HCT116 (cell line): ENCODE data around the gene MGME1. TPM values are rescaled to one million over a fixed set of nuclear protein-coding genes. Genes with fewer than 3 reads are reported as not detected.

Experiments
- ATAC-seq: fragments of 200-7000 bp; cut with Tn5 transposase; 2 replicates; pipeline ENCODE4 v1.9.1; 2020; ENCODE audit warnings: mild to moderate bottlenecking, moderate library complexity
- BruUV-seq: library from RNA; stranded (reverse); fragments of 400-500 nt; replicated peaks from 2 replicates; lab custom pipeline; 2021; lab: Mats Ljungman, UMichigan
- CTCF ChIA-PET: fragments of 300-600 bp; sonication (Branson Sonifier 250); formaldehyde crosslinking; loops from one replicate; lab custom pipeline; 2021; ENCODE audit warnings: antibody characterized with exemption; lab: Charles Lee
- POLR2A ChIA-PET: fragments of 300-600, 350-600 bp; sonication (Branson Sonifier 250); formaldehyde crosslinking; loops from one replicate; lab custom pipeline; 2021; ENCODE audit warnings: antibody characterized with exemption; lab: Charles Lee
- RAD21 ChIA-PET, 2 experiments: fragments of 300-600 bp; sonication (Branson Sonifier 250); formaldehyde crosslinking; loops; one replicate each; lab custom pipeline; 2023; ENCODE audit warnings: low total read pairs in 2 of 2; ENCODE audit not compliant: uncharacterized antibody in 2 of 2, unreplicated experiment in 2 of 2, low non-redundant PET in 1 of 2; lab: Charles Lee
- DNase-seq: peaks from one replicate; pipeline ENCODE4 v3.0.0-alpha.2; 2010; ENCODE audit warnings: low read depth, low spot score
- H2AFZ ChIP-seq: fragments of 200-600 bp; shearing (Covaris generic), sonication (generic); 2 replicates; pipeline ENCODE4 v1.6.1; 2017; ENCODE audit warnings: low read depth, mixed run types, mixed read lengths, antibody characterized with exemption, low read length; ENCODE audit not compliant: poor library complexity, severe bottlenecking
- H3K27ac ChIP-seq: 2 replicates; pipeline ENCODE4 v1.5.1; 2012; ENCODE audit warnings: low read depth, low read length
- H3K27me3 ChIP-seq: fragments of 200-600 bp; sonication (generic); 2 replicates; pipeline ENCODE4 v1.6.1; 2016; ENCODE audit warnings: mixed run types, low read length, mixed read lengths; ENCODE audit not compliant: insufficient read depth
- H3K36me3 ChIP-seq, 2 experiments: fragments of 200-500 bp in 1 of 2; fragments of 200-600 bp in 1 of 2; sonication (Bioruptor generic) in 1 of 2; sonication (generic) in 1 of 2; 2 replicates each; pipeline versions ENCODE4 v1.5.1 to v1.6.1; 2014 to 2016; ENCODE audit warnings: low read length in 2 of 2, inconsistent platforms in 1 of 2, mixed read lengths in 1 of 2, mixed run types in 1 of 2; ENCODE audit not compliant: insufficient read depth in 2 of 2, control insufficient read depth in 1 of 2
- H3K4me1 ChIP-seq, 2 experiments: fragments of 200-600 bp in 1 of 2; sonication (generic) in 1 of 2; 2 replicates each; pipeline versions ENCODE4 v1.5.1 to v1.6.1; 2012 to 2017; ENCODE audit warnings: low read length in 2 of 2, inconsistent platforms in 1 of 2, mild to moderate bottlenecking in 1 of 2, mixed read lengths in 1 of 2, mixed run types in 1 of 2, moderate library complexity in 1 of 2; ENCODE audit not compliant: insufficient read depth in 2 of 2, control insufficient read depth in 1 of 2
- H3K4me2 ChIP-seq: fragments of 200-600 bp; sonication (generic); 2 replicates; pipeline ENCODE4 v1.6.1; 2017; ENCODE audit warnings: mixed run types, low read length, mixed read lengths
- H3K4me3 ChIP-seq, 2 experiments: fragments of 200-600 bp in 1 of 2; sonication (generic) in 1 of 2; replicated peaks in 1 of 2; 2 replicates each; pipeline ENCODE4 v1.5.1; 2011 to 2016; ENCODE audit warnings: low read length in 2 of 2, control low read depth in 1 of 2, low read depth in 1 of 2, mild to moderate bottlenecking in 1 of 2, mixed read lengths in 1 of 2, mixed run types in 1 of 2
- H3K79me2 ChIP-seq: fragments of 200-600 bp; sonication (generic); 2 replicates; pipeline ENCODE4 v1.6.1; 2017; ENCODE audit warnings: mild to moderate bottlenecking, mixed run types, low read length, moderate library complexity, mixed read lengths; ENCODE audit not compliant: insufficient read depth
- H3K9ac ChIP-seq: fragments of 200-600 bp; sonication (generic); 2 replicates; pipeline ENCODE4 v1.6.1; 2016; ENCODE audit warnings: low read length, mixed read lengths
- H3K9me2 ChIP-seq: fragments of 200-600 bp; sonication (generic), shearing (Covaris generic); 2 replicates; pipeline ENCODE4 v1.6.1; 2017; ENCODE audit warnings: mixed run types, mild to moderate bottlenecking, moderate library complexity; ENCODE audit not compliant: insufficient read depth
- H3K9me3 ChIP-seq, 2 experiments: fragments of 200-500 bp in 1 of 2; fragments of 200-600 bp in 1 of 2; sonication (Bioruptor generic) in 1 of 2; sonication (generic) in 1 of 2; 2 replicates each; pipeline ENCODE4 v1.6.1; 2014 to 2017; ENCODE audit warnings: low read length in 2 of 2, mixed read lengths in 2 of 2, inconsistent platforms in 1 of 2, low read depth in 1 of 2, mild to moderate bottlenecking in 1 of 2, mixed run types in 1 of 2, moderate library complexity in 1 of 2; ENCODE audit not compliant: control insufficient read depth in 1 of 2, insufficient read depth in 1 of 2
- H4K20me1 ChIP-seq: fragments of 200-600 bp; sonication (generic), shearing (Covaris generic); 2 replicates; pipeline ENCODE4 v1.6.1; 2017; ENCODE audit warnings: mixed run types, mild to moderate bottlenecking, moderate library complexity; ENCODE audit not compliant: insufficient read depth
- ATF3 ChIP-seq: IDR thresholded peaks from 2 replicates; pipeline ENCODE4 v1.6.1; 2012
- CEBPB ChIP-seq: IDR thresholded peaks from 2 replicates; pipeline ENCODE4 v1.6.1; 2012; ENCODE audit warnings: low read depth
- EGR1 ChIP-seq: IDR thresholded peaks from 2 replicates; pipeline ENCODE4 v1.6.1; 2012; ENCODE audit warnings: low read depth
- ELF1 ChIP-seq: IDR thresholded peaks from 2 replicates; pipeline ENCODE4 v1.6.1; 2012; ENCODE audit warnings: low read depth, borderline replicate concordance
- EZH2 ChIP-seq: fragments of 200-600 bp; sonication (generic); IDR thresholded peaks from 2 replicates; pipeline ENCODE4 v1.6.1; 2017; ENCODE audit warnings: antibody characterized with exemption, mixed run types
- FOSL1 ChIP-seq: IDR thresholded peaks from 2 replicates; pipeline ENCODE4 v1.6.1; 2012; ENCODE audit warnings: low read depth
- JUND ChIP-seq: IDR thresholded peaks from 2 replicates; pipeline ENCODE4 v1.6.1; 2012
- MAX ChIP-seq: IDR thresholded peaks from 2 replicates; pipeline ENCODE4 v1.6.1; 2012
- RAD21 ChIP-seq: IDR thresholded peaks from 2 replicates; pipeline ENCODE4 v1.6.1; 2012; ENCODE audit warnings: low read depth, mild to moderate bottlenecking
- SIN3A ChIP-seq: IDR thresholded peaks from 2 replicates; pipeline ENCODE4 v1.6.1; 2012; ENCODE audit warnings: low read depth
- SRF ChIP-seq: IDR thresholded peaks from 2 replicates; pipeline ENCODE4 v1.6.1; 2012; ENCODE audit warnings: low read depth
- YY1 ChIP-seq: IDR thresholded peaks from 2 replicates; pipeline ENCODE4 v1.6.1; 2011; ENCODE audit warnings: low read length, low read depth, moderate library complexity, mild to moderate bottlenecking; ENCODE audit not compliant: insufficient replicate concordance; ENCODE audit errors: extremely low read depth
- ZBTB33 ChIP-seq: IDR thresholded peaks from 2 replicates; pipeline ENCODE4 v1.6.1; 2011; ENCODE audit warnings: mild to moderate bottlenecking, low read length, moderate library complexity; ENCODE audit not compliant: insufficient replicate concordance; ENCODE audit errors: extremely low read depth
- ZFX ChIP-seq: fragments of 450-650 bp; IDR thresholded peaks from 2 replicates; pipeline ENCODE4 v1.6.1; 2017
- ZNF274 ChIP-seq: fragments of 200-500 bp; sonication (Bioruptor generic); IDR thresholded peaks from 2 replicates; pipeline ENCODE4 v1.6.1; 2014; ENCODE audit warnings: mild to moderate bottlenecking, low read depth, low read length, inconsistent platforms
- intact Hi-C: fragments of 100-400 bp; cut with micrococcal nuclease; formaldehyde crosslinking; loops from 2 replicates; pipeline ENCODE4 v1.10.0; 2022
- total RNA-seq: library from RNA; stranded (reverse); gene quantifications from one replicate; pipeline ENCODE4 v1.2.1, GENCODE V29; 2021; ENCODE audit not compliant: unreplicated experiment
- TF ChIP-seq, protein P1 (sequence below): IDR thresholded peaks from 2 replicates; pipeline ENCODE4 v1.6.1; 2012; ENCODE audit warnings: low read depth

MGME1 gene
- total RNA-seq, 1 experiment from 2014 or later, result 37.1 TPM

- TF ChIP-seq, protein P1, sequence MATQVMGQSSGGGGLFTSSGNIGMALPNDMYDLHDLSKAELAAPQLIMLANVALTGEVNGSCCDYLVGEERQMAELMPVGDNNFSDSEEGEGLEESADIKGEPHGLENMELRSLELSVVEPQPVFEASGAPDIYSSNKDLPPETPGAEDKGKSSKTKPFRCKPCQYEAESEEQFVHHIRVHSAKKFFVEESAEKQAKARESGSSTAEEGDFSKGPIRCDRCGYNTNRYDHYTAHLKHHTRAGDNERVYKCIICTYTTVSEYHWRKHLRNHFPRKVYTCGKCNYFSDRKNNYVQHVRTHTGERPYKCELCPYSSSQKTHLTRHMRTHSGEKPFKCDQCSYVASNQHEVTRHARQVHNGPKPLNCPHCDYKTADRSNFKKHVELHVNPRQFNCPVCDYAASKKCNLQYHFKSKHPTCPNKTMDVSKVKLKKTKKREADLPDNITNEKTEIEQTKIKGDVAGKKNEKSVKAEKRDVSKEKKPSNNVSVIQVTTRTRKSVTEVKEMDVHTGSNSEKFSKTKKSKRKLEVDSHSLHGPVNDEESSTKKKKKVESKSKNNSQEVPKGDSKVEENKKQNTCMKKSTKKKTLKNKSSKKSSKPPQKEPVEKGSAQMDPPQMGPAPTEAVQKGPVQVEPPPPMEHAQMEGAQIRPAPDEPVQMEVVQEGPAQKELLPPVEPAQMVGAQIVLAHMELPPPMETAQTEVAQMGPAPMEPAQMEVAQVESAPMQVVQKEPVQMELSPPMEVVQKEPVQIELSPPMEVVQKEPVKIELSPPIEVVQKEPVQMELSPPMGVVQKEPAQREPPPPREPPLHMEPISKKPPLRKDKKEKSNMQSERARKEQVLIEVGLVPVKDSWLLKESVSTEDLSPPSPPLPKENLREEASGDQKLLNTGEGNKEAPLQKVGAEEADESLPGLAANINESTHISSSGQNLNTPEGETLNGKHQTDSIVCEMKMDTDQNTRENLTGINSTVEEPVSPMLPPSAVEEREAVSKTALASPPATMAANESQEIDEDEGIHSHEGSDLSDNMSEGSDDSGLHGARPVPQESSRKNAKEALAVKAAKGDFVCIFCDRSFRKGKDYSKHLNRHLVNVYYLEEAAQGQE, result no peak
- TF ChIP-seq JUND (0 out of 2 replicates have a peak, but pooled peaks have one; percentile 39), ZNF274 (no peak), MAX (peak; percentile 100), ZFX (peak; percentile 95), CEBPB (no peak; the same call in 1 of the 2 replicates)
Observed at GRCh38 chr20:17968366-17969277, at the start of gene MGME1, which contains the start of gene SNX5 (continued).

DNA sequence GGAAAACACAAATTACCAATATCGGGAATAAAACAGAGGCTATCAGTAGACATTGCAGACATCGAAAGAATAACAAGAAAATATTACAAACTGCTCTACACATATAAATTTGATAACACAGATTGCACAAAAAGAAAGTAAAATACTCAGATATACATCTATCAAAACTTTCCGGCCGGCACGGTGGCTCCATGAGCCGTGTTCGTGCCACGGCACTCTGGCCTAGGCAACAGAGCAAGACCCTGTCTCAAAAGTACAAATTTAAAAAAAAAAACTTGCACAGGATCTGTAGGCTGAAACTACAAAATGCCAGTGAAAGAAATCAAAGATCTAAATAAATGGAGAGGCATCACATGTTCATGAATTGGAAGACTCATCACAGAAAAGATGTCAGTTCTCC lies 49.7 kb upstream of the MGME1 start:
- no peaks in the 10 kb centered on the region for H3K79me2 ChIP-seq
- ChIA-PET CTCF (no interaction called here), POLR2A (no interaction called here), RAD21 (no interaction called here)
- H3K36me3 ChIP-seq, result no peaks in the 10 kb centered on the region
- no TSS peak for BruUV-seq
- intact Hi-C loops, result no loop called here
- H3K27ac ChIP-seq, result no peak overlapping the region
- no peak for DNase-seq
- no peaks in the 10 kb centered on the region for H3K27me3 ChIP-seq
- H3K9me3 ChIP-seq, result no peaks in the 10 kb centered on the region
- no peak overlapping the region for H2AFZ ChIP-seq
- no peaks in the 10 kb centered on the region for H3K4me1 ChIP-seq
- H3K4me3 ChIP-seq, result no peak overlapping the region
- no peak overlapping the region for H3K4me2 ChIP-seq
- H3K9ac ChIP-seq, result no peak overlapping the region
- ATAC-seq, result no peak
- no peaks in the 10 kb centered on the region for H4K20me1 ChIP-seq
- no peaks in the 10 kb centered on the region for H3K9me2 ChIP-seq
- TF ChIP-seq ELF1 (no peak), JUND (no peak), CEBPB (no peak), YY1 (no peak), ZNF274 (no peak), SIN3A (no peak), RAD21 (no peak), FOSL1 (no peak), EGR1 (no peak), EZH2 (no peak), ATF3 (no peak), ZBTB33 (no peak), SRF (no peak)
